Stimulated activated CD8-positive, alpha-beta memory T cell treated with anti-CD3 and anti-CD28 coated beads, Interleukin-7, amount 100 ng/mL, for 24 hours (primary cell): ENCODE data around the gene KDM4B.

Experiments used
- DNase-seq: peaks from one replicate; pipeline ENCODE4 v3.0.0-alpha.2; 2020; ENCODE audit warnings: low read depth

Gene KDM4B

DNA sequence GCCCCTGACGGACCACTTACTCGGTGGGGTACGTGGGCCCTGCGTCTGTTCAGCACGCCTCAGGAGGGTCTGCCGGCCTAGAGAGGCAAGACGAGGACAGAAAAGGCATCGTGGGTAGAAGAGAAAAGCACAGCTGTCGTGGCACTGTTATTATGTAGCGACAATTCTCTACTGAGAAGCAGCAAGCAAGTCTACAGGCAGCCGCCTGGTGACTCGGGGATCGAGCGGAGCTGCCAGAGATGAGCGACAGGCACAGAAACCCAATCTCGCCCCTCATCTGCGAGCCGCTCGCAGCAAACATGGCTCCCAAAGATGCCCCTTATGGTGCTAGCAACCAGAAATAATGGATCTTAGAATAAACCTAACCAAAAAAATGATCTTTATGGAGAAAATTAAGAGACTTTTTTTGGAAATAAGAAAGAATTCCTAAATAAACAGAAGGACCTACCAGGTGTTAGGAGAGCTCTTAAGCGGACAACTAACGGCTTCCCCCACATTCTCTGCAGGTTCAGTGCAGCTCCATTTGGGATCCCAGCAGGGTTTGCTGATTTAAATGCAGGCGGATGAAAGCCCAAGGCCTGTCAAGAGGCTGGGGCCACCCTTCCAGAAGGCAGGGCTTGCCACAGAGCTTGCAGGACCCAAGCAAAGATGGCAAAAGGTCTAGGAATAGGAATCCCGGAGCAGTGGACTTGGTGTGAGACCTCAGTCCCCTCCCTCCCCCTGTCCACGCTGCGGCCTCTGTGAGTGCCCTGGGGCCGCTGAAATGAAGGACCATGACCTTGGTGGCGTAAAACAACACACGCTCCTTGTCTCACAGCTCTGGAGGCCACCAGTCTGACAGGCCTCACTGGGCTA, 152.6 kb downstream of the KDM4B start:
- no peak for DNase-seq

DNA sequence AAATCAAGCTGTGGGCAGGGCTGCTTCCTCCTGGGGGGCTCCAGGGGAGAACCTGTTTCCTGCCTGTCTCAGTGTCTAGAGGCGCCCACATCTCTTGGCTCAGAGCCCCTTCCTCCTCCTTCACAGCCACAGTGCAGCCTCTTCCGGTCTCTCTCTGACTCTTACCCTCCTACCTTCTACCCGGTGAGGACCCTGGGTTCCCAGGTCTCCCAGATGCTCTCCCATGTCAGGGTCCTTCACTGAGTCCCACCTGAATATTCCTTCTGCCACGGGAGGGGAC, 153.1 kb downstream of the KDM4B start:
- no peak for DNase-seq

GRCh38 chr19:5122671-5123409, 153.9 kb downstream of the KDM4B start:
- no peak for DNase-seq

DNA sequence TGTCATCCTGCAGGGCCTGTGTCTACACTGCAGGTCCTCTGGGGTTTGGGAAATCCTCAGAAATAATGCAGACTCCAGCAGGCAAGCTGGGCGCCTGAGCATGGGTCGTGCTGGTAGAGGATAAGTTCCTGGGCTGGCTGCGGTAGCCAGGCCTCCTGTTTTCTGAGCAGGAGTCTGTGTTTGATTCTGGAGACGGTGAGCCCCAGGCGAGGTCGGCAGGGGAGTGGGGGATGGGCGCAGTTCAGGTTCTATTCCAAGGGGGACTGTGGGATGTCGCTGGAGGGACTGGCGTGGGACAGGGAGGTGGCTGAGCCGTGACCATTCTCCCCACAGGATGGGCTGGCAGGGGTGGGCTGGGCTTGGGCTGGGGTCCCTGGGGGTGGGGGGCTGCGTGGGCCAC, 154.7 kb downstream of the KDM4B start:
- no peak for DNase-seq

DNA sequence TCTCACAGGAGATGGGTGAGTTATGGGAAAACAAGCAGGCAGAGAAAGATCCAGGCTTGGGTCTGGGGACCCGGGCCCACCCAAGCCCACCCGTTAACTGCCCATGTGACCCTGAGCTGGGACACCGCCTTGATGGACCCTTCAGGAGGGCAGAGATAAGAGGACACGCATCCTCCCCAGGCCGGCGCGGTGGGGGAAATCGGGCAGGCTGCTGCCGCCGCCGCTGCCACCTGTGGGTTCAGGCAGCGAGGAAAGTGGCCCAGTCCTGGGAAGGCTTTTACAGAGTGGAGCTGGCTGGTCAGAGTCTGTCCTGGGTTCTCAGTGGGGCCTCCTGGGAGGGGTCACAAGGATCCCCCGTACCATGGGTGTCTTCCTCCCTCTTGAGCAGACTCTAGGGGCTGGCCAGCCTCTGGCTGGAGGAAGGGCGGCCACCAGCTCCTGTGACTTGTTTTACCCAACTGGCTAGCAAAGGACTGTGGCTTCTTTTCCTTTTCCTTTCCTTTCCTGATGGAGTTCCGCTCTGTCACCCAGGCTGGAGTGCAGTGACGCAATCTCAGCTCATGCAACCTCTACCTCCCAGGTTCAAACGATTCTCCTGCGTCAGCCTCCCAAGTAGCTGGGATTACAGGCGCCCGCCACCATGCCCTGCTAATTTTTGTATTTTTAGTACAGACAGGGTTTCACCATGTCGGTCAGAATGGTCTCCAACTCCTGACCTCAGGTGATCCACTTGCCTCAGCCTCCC, 155.4 kb downstream of the KDM4B start:
- DNase-seq, result no peak

- DNase-seq, result no peak
Observed at GRCh38 chr19:5125376-5125775, 156.5 kb downstream of the KDM4B start.

DNA sequence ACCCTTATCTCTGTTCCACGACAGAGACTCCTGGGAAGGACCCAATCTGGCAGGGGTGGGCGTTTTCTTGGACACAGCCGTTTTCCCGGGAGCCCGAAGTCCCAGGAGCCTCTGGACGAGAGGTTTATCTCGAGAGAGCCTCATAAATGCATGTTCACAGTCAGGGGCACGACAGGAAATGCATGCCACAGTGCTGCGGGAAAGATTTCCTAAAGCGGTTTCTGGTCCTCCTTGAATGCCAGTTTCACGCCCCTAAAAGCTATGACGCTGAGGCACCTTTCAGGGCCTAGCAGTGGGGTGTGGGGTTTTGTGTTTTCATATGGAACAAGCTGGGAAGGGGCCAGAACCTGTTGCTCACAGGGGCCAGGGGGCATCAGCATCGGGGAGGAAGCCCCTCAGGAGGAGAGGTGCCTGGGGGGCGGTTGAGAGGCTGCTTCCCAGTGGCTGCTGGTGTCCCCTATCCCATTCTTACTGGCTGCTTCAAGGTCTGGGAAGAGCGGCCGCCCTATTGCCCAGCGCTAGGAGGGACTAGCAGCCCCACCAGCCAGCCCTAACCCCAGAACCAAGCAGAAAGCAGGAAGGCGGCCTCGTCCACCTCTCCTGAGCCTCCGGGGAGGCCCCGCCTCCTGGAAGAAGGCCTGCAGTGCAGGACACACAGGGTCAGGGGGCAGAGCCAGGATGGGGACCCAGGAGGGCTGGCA, 157.0 kb downstream of the KDM4B start:
- DNase-seq, result no peak

DNA sequence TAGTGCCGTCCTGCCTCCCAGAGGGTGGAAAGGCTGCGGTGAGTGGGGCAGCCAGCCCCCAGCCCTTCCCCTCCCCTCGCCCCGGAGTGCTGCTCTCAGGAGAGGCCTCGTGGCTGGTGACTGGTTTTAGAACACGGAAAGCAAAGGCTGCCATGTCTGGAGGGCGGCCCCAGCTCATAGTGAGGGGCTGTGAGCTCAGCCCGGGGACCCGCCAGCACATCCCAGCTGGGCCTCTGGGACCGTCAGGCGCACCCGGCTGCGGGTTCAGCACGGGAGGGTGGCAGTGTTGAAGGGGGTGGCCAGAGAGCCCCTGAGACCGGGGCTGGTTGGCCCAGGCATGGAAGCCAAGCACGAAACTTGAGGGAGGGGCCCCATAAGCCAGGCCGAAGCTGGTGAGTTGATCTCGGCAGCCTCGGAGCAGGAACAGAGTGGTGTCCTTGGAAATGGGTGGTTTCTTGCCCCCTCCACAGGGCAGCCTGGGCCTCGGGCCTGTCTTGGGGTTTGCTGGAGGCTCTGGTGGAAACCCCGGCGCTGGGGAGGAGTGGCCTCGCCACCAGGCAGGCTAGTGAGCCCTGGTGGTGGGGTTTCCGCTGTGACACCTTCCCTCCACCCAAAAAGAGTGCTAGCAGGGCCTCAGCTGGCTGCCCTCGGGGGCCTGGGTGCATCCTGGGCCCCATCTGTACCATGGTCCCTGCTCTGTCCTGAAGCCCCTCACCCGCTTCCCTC, 157.7 kb downstream of the KDM4B start:
- no peak for DNase-seq

- no peak for DNase-seq
Observed at GRCh38 chr19:5127717-5128116, 158.8 kb downstream of the KDM4B start.

DNA sequence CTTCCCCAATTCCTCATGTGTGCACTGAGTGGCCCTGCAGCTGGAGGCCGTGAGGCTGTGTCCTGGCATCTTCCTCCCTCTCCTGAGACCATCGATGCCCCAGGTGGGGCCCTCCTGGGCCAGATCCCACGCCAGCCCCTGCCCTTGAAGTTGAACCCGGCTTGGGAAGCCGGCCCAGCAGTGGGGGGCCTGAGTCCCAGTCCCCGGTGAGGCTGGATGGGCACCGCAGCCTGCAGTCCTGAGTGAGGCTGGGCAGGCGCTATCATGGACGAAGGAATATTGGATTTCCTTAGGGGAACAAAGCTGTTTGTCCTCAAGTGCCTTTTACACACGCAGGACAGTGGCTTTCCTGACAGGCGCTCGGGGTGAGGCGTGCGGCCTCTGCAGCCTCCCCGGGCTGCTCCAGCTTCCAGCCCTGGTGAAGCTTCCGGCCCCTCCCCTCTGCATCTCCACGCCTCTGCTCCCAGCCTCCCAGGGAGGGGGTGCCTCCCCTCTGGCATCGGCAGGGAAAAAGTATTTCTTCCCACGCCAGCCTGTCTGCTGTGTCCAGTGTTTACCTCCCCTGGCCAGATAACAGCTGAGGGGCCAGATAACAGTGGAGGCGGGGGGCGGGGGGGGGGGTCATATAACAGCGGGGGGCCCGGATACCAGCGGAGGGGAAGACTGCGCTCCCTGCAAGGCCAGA, 159.5 kb downstream of the KDM4B start:
- no peak for DNase-seq

GRCh38 chr19:5128936-5129389, 160.1 kb downstream of the KDM4B start:
- DNase-seq, result no peak

DNA sequence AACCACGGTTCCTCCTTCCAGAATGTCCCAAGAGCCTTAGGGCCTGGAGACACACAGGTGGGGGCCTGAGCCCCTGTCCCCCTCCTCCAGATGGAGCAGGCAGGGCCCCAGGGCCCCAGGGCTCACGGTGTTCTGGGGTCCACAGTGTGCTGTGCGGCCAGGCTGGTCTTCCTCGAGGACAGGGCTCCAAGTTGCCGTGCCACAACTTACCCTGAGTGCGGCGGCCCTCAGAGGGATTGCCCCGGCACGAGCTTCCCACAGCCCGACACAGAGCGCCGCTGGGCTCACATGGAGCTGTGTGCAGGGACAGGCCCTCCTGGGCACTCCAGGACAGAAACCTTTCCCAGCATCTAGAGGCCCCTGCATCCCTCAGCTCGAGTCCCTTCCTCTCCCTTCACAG, 160.8 kb downstream of the KDM4B start:
- no peak for DNase-seq

DNA sequence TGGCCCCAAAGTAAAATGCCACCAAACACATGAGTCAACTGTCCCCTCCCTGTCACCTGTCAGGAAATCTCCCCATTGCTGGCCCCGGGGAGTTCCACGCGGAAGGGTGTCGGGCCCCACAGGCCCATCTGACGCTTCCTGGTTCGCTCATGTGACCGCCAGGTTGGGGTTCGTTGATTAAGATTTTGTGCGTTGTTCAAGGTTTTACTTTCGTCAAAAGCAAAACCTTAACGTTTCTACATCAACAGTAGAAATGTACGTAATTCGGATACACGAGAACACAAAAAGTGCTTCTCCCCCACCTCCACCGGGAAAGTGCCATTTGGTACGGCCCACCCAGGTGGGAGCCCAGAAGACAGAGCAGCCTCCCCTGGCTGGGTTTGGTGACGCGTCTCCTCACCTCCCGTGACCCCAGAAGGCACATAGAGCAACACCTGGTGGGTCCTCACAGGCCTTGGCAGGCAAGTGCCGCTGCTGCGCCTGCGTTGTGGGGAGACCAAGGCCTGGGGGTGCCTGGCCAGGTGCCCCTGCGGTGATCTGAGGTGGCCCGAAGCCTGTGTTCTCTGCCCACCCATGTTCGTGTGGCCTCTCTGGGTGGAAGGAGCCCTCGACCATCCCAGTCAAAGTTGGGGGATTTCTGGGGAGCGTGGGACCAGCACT, 161.6 kb downstream of the KDM4B start:
- DNase-seq, result no peak

GRCh38 chr19:5131031-5131505, 162.2 kb downstream of the KDM4B start:
- DNase-seq, result no peak

GRCh38 chr19:5131506-5132205, 162.7 kb downstream of the KDM4B start:
- DNase-seq, result no peak

- no peak for DNase-seq
Observed at GRCh38 chr19:5132206-5132560, 163.3 kb downstream of the KDM4B start.

DNA sequence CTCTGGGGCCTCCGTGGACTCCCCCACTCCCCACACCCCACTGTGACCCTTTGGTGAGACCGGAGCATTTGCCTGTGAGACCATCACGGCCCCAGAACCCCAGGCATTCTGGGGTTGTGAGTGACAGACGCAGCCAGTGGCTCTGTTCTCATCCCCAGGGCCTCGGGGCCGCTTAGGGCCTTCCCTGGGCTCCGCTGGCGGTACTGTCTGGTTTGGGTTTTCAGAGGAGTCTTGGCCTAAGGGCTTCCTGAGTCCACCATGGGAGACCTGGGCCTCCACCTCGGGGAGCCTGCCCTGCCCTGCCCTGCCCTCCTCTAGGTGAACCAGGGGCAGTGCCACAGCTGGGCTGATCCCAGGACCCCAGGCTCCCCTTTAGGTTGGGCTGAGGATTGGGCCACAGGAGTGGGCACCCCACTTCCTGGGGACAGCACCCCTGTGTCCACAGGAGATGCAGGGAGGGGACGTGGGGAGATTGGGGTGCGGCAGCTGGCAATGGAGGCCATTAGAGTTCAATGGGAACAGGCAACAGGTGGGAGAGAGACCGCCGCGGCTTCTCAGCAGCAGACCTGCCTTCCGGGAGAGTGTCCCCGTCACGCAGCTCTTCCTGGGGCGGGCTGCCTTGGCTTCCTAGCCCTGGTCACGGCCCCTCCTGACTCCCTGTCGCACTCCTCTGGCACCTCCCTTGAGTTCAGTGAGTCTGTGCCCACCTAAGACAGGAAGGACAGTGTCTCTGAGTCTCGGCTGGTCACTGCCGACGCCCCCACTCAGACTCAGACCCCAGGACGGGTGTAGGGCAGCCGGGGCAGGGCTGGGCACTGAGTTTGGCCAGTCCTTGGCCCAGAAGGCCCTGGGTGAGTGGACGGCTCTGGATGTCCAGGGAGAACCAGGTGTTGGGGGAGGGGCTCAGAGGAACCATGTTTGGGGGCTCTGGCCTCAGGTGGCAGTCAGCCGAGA, 164.1 kb downstream of the KDM4B start:
- DNase-seq, result no peak

DNA sequence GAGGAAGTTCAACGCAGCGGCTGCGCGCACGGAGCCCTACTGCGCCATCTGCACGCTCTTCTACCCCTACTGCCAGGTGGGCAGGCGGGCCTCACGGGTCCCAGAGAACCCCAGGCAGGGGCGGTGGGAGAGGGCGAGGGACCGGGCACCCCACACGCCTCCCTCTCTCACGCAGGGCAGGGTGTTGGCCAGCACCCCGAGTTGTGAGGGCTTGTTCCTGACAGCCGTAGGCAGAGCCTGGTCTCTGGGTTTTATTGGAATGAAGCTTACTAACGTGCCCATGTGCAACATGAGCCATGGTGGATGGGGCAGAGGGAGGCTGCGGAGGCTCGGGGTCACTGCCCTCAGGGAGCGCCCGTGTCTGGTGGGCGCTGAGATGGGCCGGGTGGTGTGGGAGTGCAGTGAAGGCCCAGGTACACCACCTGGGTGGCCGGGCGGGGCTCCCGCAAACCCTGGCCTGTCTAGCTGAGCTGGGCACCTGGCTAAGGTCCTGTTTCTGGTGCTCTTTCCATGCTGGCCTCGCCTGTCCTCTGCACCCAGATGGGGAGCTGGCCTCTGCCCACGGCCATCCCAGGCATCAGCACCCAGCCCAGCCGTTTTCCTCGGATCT, 165.2 kb downstream of the KDM4B start:
- no peak for DNase-seq
